GM19099 (cell line): ENCODE results near the gene EVI5.

ENCODE experiments used
- POLR2A ChIP-seq: IDR thresholded peaks from 3 replicates; pipeline ENCODE4 v1.6.1; 2011; ENCODE audit warnings: low read depth; ENCODE audit not compliant: insufficient read length; ENCODE audit errors: extremely low read depth

The EVI5 gene

DNA sequence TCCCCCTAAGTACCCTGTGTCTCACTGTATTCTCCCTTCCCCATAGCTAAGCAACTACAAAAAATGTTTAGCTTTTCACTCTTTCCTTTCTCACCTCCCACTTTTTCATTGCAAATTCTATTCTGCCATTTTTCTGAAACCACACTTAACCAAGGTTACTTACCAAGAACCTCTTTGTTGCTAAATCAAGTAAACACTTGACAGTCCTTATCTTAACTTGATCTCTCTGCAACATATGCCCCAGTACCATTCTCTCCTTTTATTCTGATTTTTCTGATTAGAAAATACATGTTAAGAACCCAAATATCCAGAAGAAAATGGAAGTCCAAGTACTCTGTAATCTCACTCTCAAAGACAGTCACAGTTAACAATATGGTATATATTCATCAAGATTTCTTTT, 16.0 kb downstream of the EVI5 start:
- TF ChIP-seq POLR2A, result no peak

DNA sequence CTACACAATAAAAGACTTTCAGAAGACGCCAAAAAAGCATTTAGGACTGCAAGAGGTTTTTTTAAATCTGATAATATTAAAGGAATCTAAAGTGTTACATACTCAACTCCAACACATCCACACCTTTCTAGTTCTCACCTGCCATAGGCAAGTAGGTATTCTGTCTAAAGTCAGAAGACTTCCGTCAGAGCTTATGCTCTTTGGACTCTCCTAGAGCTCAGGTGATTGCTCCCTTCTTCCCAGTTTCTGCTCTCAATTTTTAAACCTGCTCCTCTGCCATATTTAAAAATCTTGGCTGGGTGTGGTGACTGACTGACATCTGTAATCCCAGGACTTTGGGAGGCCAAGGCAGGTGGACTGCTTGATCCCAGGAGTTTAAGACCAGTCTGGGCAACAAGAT, 16.6 kb downstream of the EVI5 start:
- TF ChIP-seq POLR2A, result no peak

DNA sequence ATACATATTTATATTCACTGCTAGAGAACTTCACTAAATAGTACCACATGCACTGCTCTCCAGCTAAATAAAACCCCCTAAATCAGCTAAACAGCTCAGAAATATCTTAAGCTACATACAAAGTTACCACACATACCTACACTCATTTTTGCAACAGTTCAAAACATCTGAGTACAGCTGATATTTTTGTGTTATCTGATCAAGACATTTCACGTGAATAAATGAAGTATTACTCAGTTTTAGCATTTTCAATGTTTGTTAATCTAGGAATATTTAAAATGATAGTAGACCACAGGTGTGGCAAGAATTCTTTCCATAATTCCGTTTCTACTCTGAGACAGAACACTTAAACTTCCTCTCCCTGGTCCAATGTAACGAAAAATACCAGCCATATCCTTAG, 20.8 kb downstream of the EVI5 start:
- no peak for TF ChIP-seq POLR2A

DNA sequence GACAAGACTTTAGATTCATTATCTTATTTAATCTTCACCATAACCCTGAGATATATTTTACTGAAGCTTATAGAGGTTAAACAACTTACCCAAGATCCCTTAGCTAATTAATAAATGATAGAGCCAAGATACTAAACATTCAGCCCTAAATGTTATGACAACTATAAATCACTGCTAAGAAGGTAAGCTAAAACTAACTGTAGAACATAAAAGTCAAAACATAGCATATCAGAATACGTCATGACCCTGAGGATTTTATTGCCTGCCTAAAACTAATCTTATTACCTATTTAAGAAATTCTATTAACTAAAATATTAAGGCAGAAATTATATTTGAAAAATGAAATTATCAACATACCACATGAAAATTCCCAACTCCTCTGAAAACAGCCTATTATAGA, 22.6 kb downstream of the EVI5 start:
- no peak for TF ChIP-seq POLR2A

DNA sequence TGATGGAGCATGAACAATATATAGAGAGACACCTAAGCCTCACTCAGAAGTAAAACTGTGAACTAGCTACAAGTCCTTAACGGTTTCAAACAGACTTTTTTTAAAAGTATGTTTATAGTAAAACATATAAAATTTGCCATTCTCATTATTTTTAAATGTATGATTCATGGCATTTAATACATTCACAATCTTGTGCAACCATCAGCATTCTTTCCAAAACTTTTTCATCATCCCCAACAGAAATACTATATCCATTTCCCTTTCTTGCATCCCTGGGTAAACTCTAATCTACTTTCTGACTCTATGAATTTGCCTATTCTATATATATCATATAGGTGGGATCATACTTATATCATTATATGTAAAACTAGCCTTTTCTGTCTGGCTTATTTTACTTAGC, 25.5 kb downstream of the EVI5 start:
- no peak for TF ChIP-seq POLR2A

DNA sequence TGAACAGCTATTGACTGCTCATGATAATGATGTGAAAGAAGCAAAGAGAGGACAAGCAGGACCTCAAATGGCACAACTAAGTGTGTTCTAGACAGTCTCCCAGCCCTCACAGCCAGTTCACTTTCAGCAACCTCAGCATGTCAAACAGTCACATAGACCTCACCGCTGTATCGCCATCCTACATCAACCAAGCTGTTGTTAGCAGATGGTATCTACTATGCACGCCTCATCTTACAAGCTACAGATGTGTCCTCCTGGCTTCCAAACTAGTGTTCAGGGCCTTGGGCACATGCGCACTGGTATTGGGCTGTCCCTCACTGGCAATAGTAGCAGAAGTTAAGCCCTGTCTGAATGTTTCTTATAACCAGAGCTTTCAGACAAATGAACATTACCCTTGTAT, 28.4 kb downstream of the EVI5 start:
- TF ChIP-seq POLR2A, result no peak

DNA sequence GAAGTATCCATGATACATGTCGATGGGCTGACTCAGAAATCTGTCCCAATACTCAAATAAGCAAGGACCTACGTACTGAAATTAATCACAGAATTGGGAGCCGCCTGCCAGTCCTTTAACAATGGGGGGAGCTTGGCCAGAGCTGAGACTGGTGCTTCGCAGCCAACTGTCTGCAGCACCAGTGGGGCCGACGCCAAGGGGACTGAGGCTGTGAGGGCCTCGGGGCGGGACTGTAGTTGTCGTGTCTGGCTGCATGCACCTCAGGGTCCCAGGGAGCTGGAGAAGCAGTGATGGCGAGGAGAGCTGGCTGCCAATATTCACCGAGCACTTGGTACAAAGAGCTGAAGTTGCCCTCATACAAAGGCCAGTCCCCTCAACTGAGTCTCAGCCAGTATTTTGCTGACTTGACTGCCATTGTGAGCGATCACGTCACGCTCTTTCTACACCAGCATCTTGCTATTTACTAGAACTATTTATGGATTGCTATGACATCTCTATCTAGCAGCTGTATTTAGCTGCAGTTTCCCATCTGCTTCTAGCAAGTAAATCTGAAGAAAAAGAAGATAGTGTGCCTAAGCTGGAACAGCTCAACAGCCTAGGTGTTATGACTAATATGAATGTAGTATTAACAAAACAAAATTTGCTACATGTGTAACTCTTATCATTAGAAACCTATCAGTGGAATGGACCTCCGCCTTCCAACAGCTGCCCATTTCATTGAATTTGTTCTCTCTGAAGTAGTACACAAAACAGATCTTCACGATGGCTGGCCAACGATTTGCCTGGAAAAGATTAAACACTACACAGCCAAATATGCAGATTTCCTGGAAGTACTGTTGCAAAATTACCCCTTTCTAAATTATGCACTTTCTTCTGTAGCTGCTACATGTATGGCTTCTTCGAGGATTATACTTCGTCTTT, 29.1 kb downstream of the EVI5 start:
- no peak for TF ChIP-seq POLR2A

DNA sequence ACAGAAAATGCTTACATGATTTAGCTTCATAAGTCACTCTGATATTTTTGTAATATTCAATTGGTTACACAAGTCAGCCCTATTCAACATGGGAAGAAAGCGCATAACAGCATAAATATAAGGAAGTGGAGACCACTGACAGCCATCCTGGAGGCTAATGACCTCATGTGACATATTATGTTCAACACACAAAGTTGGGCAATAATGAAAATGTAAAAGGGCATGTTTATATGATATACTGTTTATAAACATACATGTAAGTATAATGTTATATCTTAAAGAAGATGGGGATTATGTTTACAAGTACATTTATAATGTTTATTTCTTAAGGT, 30.2 kb downstream of the EVI5 start:
- no peak for TF ChIP-seq POLR2A

DNA sequence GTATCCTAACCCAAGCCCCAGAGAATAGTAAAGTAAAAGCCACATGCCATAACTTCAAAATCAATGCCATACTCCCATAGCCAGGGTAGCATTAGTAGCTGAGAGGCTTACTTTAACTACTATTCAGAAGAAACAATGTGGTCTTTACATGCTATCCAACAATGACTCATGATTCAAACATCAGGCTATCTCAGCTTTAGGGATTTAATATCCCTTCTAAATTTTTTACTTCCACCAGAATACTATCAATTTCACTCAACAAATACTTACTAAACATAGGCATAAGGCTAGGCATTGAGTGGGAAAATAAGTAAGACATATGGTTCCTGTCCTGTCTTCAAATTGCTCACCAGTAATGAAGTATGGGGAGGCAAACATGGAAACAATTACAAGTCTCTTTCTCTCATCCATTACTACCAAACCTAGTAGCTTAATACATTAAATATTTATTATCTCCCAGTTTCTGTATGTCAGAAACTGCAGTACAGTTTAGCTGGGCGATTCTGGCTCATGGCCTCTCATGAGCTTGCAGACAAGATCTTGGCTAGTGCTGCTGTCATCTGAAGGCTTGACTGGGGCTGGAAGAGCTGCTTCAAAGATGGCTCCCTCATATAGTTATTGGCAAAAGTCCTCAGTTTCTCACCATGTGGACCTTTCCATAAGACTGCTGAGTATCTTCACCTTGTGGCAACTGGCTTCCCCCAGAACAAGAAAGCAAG, 30.7 kb downstream of the EVI5 start:
- no peak for TF ChIP-seq POLR2A

DNA sequence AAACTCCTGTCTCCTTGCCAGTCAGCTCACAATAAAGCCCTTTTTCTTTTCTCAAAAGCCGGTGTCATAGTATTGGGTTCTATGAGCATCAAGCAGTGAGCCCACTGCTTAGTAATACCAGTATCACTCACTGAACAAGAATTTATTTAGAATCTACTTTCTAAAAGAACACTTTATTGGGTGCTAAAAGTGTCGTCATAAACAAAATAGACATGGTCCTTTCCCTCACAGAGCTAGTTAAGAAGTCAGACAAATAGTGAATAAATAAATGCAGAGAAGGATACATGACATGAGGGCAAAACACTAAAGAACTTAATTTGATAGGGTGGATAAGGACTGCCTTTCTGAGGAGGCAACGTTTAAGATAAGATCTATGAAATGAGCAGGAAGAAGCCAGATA, 32.2 kb downstream of the EVI5 start:
- TF ChIP-seq POLR2A, result no peak

DNA sequence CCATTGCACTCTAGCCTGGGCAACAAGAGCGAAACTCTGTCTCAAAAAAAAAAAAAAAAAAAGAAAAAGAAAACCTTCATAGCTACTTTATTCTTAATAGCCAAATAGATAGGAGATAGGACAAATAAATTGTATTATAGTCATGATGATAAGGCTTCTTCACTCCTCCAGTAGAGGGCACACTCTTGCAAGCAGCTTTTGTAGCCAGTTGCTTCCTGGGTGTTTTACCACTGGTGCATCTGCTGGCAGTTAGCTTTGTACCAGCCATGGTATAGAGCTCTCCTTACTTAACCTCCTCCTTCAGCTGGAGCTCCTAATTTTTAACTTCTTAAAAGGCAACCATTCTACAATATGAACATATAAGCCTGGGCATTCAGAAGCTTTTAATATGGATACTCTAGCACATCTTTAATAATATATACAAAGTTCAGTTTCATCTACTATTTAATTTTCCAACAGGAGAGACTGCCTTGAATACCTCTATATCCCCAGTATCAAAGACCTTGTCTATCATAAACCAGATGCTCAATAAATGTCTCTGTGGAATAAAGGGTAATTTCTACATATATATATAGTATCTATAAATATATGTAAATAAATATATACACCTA, 35.8 kb downstream of the EVI5 start:
- no peak for TF ChIP-seq POLR2A

DNA sequence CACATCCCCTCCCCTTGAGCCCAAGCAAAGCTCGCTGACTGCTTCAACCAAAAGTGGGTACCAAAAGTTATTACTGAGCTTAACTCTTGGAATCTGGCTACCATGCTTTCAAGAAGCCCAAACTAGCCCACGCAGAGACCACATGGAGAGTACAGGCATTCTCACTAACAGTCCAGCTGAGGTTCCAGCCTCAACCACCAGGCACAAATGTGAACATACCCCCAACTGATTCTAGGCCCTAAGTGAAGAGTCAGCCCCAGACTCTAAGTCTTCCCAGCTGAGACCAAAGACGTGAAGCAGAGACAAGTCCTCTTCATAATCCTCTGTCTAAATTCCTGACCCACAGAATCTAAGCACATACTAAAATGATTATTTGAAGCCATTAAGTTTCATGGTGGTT, 36.8 kb downstream of the EVI5 start:
- no peak for TF ChIP-seq POLR2A

DNA sequence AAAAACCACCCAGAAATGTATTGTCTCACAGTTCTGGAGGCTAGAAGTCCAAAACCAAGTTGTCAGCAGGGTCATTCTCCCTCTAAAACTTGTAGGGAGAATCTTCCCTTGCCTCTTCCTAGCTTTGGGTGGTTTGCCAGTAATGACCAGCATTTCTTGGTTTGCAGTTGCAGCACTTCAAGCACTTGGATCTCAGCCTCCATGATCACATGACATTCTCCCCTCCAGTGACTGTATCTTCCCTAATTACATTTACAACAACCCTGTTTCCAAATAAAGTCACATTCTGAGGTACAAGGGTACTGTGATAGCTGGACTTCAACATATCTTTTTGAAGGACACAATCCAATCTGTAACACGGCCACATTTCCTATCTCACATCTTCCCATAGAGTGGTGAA, 37.2 kb downstream of the EVI5 start:
- TF ChIP-seq POLR2A, result no peak

DNA sequence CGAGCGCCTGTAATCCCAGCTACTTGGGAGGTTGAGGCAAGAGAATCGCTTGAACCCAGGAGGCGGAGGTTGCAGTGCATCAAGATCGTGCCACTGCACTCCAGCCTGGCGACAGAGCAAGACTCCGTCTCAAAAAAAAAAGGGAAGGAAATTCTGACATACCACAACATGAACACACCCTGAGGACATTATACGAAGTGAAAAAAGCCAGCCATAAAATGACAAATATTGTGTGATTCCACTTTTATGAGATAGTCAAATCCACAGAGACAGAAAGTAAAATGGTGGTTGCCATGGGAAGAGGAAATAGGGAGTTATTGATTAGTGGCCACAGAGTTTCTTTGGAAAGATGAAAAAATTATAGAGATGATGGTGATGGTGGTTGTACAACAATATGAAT, 41.7 kb downstream of the EVI5 start:
- no peak for TF ChIP-seq POLR2A

DNA sequence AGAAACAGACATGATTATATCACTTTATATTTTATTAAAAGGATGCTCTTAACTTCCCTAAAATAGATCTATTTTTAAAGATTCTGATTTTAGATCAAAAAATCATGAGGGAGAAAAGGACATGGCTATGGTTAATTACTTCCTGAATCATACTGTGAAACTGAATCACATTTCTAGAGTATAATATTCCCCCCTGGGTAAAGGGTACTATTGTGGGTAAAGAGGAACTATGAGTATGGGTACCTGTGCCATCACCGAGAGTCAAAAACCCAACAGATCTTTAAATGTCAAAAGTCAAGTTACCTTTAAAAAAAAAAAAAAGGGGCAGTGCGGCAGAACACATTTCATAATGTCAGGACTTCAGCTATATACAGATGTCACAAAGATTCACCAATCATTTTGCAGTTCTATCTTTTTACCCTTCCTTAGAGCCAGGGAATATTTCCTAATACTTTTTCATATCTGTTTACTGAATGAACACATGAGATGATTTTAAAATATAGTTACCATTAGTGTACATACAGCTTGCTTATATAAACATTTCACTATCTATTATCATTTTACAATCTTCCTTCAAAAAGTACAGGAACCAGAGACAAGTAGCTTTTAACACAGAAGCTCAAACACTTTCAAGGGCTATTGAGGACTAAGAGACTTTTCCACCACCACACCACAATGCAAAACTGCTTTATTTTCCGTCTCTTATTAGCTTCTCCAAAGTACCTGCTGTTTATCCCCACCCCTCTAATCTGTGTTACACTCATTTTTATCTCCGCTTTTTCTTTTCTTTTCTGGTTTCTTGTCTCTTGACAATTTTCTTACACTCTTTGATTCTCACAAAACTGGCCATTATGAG, 45.0 kb downstream of the EVI5 start:
- no peak for TF ChIP-seq POLR2A
